Measurements from ENCODE around the gene CREB5.

CREB5 gene

DNA sequence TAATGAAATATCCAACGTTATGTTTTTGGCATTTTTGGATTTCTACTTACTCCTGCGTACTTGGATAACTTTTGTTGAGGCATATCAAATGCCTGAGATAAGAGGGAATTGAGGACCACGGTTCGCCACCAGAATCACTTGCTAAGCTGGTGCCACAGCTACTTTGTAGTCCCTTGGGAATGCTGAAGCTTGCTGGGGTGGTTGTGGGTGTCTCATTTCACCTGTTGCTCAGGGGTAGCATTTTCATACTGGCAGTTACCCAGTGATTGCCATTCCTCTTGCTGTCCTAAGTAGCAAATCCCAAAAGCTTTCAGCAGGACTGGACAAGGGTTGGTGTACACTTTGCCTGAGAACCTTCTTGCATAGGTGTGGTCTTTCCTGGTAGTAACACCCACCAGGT lies 75.2 kb downstream of the CREB5 start:
- TF ChIP-seq GATA3 (IDR thresholded peaks at IDR 0.05; ENCODE audit: low read depth, low read length): no peak
- TF ChIP-seq GATA2 (IDR thresholded peaks at IDR 0.05; ENCODE audit: low read depth, low read length): no peak

GRCh38 chr7:28488061-28488791 lies 75.9 kb downstream of the CREB5 start:
- TF ChIP-seq GATA2 (IDR thresholded peaks at IDR 0.05; ENCODE audit: low read depth, low read length) (no peak), GATA3 (IDR thresholded peaks at IDR 0.05; ENCODE audit: low read depth, low read length) (no peak)

GRCh38 chr7:28490831-28491230 lies 78.5 kb downstream of the CREB5 start:
- TF ChIP-seq GATA3 (IDR thresholded peaks at IDR 0.05; ENCODE audit: low read depth, low read length): no peak
- no peak for TF ChIP-seq GATA2 (IDR thresholded peaks at IDR 0.05; ENCODE audit: low read depth, low read length)

DNA sequence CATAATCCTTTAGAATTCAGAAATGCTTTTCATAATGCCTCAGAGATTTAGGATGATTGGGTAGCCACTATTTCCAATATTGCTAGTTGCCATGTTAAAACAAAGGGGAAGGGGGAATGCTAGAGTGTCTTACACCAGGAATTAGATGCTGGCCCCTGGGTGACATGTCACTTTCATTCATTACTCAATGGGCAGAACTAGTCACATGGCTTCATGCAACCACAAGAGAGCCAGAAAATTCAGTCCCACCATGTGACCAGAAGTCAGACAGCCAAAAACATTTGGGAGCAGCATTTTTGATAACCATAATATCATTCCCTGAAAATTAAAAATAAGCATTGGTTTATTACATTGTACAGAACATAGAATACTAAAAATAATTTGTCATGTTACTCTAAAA lies 81.2 kb downstream of the CREB5 start:
- TF ChIP-seq GATA3 (IDR thresholded peaks at IDR 0.05; ENCODE audit: low read depth, low read length) (no peak), GATA2 (IDR thresholded peaks at IDR 0.05; ENCODE audit: low read depth, low read length) (no peak)

GRCh38 chr7:28497009-28497408 lies 84.7 kb downstream of the CREB5 start:
- TF ChIP-seq GATA2 (IDR thresholded peaks at IDR 0.05; ENCODE audit: low read depth, low read length): no peak
- no peak for TF ChIP-seq GATA3 (IDR thresholded peaks at IDR 0.05; ENCODE audit: low read depth, low read length)

DNA sequence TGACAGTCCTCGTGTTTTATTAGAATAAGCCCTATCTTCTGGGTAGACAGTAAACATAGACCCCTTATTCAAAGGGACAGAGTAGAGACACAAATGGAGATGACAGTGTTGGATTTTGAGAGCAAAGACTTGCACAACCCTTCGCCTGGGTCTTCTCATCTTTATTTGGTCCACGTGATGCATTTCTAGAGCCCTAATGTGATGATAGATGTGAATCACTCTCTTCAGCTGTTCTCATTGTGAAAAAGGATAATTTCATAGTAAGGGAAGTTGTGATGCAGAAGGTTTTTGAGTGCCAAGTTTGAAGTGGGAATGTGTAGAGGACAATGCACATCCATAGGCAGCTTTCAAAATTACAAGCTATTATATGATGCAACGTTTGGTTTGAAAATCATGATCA lies 86.3 kb downstream of the CREB5 start:
- TF ChIP-seq GATA3 (IDR thresholded peaks at IDR 0.05; ENCODE audit: low read depth, low read length) (no peak), GATA2 (IDR thresholded peaks at IDR 0.05; ENCODE audit: low read depth, low read length) (no peak)

DNA sequence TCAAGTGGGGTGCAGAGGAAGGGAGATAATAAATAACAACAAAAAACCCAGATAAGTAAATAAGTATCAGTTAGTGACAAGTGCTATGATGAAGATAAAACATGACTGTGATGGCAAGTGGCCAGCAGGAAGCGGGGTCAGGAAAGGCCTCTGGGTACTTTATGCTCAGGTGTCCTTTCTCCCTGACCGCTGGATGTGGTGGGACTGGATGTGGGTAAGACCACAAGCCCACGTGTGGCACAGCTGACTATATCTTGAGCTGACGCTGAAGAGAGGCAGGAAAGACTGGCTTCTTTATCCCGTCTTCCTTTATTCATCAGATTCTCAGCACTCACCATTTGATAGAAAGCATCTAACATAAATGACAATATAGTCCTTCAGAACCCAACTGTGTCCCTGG lies 87.8 kb downstream of the CREB5 start:
- TF ChIP-seq GATA2 (IDR thresholded peaks at IDR 0.05; ENCODE audit: low read depth, low read length) (no peak), GATA3 (IDR thresholded peaks at IDR 0.05; ENCODE audit: low read depth, low read length) (no peak)

- TF ChIP-seq GATA3 (IDR thresholded peaks at IDR 0.05; ENCODE audit: low read depth, low read length) (no peak), GATA2 (IDR thresholded peaks at IDR 0.05; ENCODE audit: low read depth, low read length) (no peak)
Observed at GRCh38 chr7:28502408-28502807, 90.1 kb downstream of the CREB5 start.

DNA sequence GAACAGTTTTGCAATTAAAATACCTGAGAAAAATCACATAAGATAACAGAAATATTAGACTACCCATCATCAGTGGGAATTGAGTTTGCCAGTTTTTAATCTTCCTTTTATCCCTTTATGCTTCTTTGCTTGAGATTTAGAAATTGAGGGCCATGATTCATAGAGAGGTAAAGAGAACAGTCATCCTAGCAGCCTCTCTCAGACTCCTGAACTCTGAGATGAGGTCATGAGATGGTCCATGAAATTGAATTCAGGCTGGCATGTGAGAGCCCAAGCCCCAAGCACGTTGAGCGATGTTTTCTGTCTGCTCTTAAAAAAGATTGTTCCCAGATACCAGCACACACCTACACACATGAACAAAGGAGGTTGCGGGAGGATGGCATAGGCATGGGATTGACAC lies 91.1 kb downstream of the CREB5 start:
- no peak for TF ChIP-seq GATA2 (IDR thresholded peaks at IDR 0.05; ENCODE audit: low read depth, low read length)
- TF ChIP-seq GATA3 (IDR thresholded peaks at IDR 0.05; ENCODE audit: low read depth, low read length): no peak

- TF ChIP-seq GATA3 (IDR thresholded peaks at IDR 0.05; ENCODE audit: low read depth, low read length) (no peak), GATA2 (IDR thresholded peaks at IDR 0.05; ENCODE audit: low read depth, low read length) (no peak)
Observed at GRCh38 chr7:28505014-28505413, 92.7 kb downstream of the CREB5 start.

DNA sequence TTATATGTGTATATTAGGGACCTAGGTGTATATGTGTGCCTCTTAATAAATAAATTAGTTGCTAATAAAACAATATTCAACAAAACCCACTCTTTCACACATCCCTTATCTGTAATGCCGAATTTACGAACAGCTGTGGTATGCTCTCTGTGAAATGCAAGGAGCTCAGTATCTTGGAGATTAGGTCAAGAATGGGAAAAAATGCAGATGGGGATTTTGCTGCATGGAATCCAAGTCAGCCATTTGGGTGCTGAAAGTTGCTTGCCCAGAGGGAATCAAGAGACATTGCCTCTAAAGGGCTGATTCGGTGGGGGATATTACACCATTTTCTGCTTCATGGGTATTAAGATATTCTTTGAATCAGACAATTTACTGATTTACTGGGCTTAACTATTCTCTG lies 93.5 kb downstream of the CREB5 start:
- TF ChIP-seq GATA2 (IDR thresholded peaks at IDR 0.05; ENCODE audit: low read depth, low read length): no peak
- no peak for TF ChIP-seq GATA3 (IDR thresholded peaks at IDR 0.05; ENCODE audit: low read depth, low read length)

DNA sequence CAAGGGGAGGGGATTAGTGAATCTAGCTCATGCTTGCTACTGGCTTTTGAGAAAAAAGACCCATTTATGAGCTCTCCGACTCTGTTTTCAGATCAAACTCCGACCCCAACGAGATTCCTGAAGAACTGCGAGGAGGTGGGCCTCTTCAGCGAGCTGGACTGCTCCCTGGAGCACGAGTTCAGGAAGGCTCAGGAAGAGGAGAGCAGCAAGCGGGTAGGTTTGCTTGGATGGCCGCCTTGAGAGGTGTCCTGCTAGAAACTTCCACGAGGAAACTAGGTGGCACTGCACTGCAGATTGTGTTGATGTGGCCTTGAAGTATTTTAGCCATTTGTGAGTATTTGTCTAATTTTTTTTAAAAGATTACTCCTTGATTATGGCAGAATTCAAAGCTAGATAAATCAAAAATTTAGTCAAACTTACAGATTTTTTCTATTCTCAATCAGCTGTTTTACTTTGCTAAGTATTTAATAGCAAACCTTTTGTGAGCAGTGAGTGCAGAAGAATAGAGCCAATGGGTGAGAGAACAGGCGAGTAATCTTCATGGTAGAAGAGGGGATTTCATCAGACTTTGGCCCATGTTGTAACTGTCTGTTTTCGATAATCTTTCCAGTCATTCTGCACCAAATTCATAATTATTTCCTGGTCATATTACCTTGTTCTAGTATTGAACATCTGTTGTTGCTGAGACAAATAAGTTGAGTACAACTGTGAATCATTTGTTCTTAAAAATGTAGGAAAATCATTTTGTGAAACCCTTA lies 95.4 kb downstream of the CREB5 start:
- no peak for TF ChIP-seq GATA3 (IDR thresholded peaks at IDR 0.05; ENCODE audit: low read depth, low read length)
- no peak for TF ChIP-seq GATA2 (IDR thresholded peaks at IDR 0.05; ENCODE audit: low read depth, low read length)

GRCh38 chr7:28509251-28510025 lies 97.1 kb downstream of the CREB5 start:
- no peak for TF ChIP-seq GATA2 (IDR thresholded peaks at IDR 0.05; ENCODE audit: low read depth, low read length)
- no peak for TF ChIP-seq GATA3 (IDR thresholded peaks at IDR 0.05; ENCODE audit: low read depth, low read length)

GRCh38 chr7:28510026-28510369 lies 97.7 kb downstream of the CREB5 start:
- TF ChIP-seq GATA3 (IDR thresholded peaks at IDR 0.05; ENCODE audit: low read depth, low read length): no peak
- no peak for TF ChIP-seq GATA2 (IDR thresholded peaks at IDR 0.05; ENCODE audit: low read depth, low read length)

Measured in SH-SY5Y (cell line).